ENCODE measurements around the gene SMOC1. TPM values are rescaled to one million over a fixed set of nuclear protein-coding genes. Genes with fewer than 3 reads are reported as not detected.

Gene SMOC1
- not detected for total RNA-seq (2013)
- polyA plus RNA-seq, result not detected
- not detected in 2 replicates for polyA minus RNA-seq
- 0 to 2.6 (median 0.12) reads per million in 11 experiments for total RNA-seq

DNA sequence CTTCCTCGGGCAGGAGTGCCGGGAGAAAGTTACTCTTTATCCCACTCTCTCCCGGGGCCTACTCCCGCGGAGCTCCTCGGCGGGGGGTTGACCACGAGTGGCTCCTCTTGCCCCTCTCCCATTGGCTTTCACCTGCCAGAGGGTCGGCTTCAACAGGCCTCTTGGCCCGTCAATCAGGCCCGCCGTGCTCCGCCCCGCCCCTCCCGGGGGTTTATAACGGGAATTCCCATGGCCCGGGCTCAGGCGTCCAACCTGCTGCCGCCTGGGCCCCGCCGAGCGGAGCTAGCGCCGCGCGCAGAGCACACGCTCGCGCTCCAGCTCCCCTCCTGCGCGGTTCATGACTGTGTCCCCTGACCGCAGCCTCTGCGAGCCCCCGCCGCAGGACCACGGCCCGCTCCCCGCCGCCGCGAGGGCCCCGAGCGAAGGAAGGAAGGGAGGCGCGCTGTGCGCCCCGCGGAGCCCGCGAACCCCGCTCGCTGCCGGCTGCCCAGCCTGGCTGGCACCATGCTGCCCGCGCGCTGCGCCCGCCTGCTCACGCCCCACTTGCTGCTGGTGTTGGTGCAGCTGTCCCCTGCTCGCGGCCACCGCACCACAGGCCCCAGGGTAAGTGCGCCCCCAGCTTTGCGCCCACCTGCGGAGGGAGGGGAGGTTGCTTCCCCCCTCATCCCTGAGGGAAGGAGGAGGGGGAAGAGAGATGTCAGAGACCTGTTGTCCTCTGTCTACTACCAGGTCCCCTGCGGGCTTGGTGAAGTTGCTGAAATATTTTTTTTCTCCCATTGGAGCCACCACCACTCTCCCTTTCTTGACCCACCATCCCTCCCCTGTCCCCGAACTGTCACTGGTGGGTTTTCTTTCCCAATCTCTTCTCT, at the start of gene SMOC1:
SMOC1 (plus strand) TSS at position 242 of the 869 bp plus-strand sequence; CDS start at position 505, 263 bp downstream.
- no peak within 1 kb of the TSS for H3K4me3 ChIP-seq (replicated peaks in 1 of 3; ENCODE audit: low read depth in 2 of 3, low read length in 3 of 3)
- H3K27ac Mint-ChIP-seq, result no peak within 1 kb of the TSS
- peaks cover 45 to 59% (median 56%) of the 10 kb centered on the region in 3 donors for H3K27me3 Mint-ChIP-seq (ENCODE audit: low read depth in 3 of 3)
- no peaks in the 10 kb centered on the region for H3K4me1 Mint-ChIP-seq
- peaks cover 29 to 57% of the 10 kb centered on the region in 2 donors for H3K27me3 ChIP-seq (ENCODE audit: control insufficient read depth in 2 of 2, insufficient read depth in 2 of 2, low read length in 2 of 2)
- H3K4me3 Mint-ChIP-seq, result peak within 1 kb of the TSS in 1 of 2 donors; percentile 76
- H3K4me2 ChIP-seq (replicated peaks; ENCODE audit: extremely low read depth, low read length, poor library complexity, severe bottlenecking), result no peak within 1 kb of the TSS
- WGBS (ENCODE audit: insufficient coverage), result under 1% methylated on average over 63 of the region's 67 CpGs
- no peak within 1 kb of the TSS for H3K27ac ChIP-seq (ENCODE audit: low read depth in 1 of 2, low read length in 2 of 2)
- no peak for DNase-seq
- no peaks in the 10 kb centered on the region for H3K36me3 Mint-ChIP-seq
- no peaks in the 10 kb centered on the region for H4K20me1 ChIP-seq (ENCODE audit: insufficient read depth, low read length)
- H3K9ac ChIP-seq (ENCODE audit: insufficient read depth, low read length, poor library complexity, severe bottlenecking), result no peak within 1 kb of the TSS
- intact Hi-C loops (cut with micrococcal nuclease), result no loop called here
- H3K79me2 ChIP-seq (ENCODE audit: insufficient read depth, low read length), result no peaks in the 10 kb centered on the region
- H2AFZ ChIP-seq (ENCODE audit: insufficient read depth, low read depth, low read length, poor library complexity, severe bottlenecking), result no peak within 1 kb of the TSS
- peaks cover 0 to under 1% (median 0%) of the 10 kb centered on the region in 7 donors for H3K9me3 Mint-ChIP-seq
- H3K36me3 ChIP-seq (replicated peaks in 1 of 2; ENCODE audit: control insufficient read depth in 1 of 2, insufficient read depth in 2 of 2, low read length in 2 of 2), result no peaks in the 10 kb centered on the region
- H3K9me3 ChIP-seq (replicated peaks in 1 of 2; ENCODE audit: control insufficient read depth in 1 of 2, insufficient read depth in 1 of 2, low read length in 2 of 2), result no peaks in the 10 kb centered on the region
- no peaks in the 10 kb centered on the region for H3K4me1 ChIP-seq (ENCODE audit: control insufficient read depth in 1 of 2, insufficient read depth in 2 of 2, low read length in 2 of 2)
- no peak for TF ChIP-seq CTCF (IDR thresholded peaks at IDR 0.05)

DNA sequence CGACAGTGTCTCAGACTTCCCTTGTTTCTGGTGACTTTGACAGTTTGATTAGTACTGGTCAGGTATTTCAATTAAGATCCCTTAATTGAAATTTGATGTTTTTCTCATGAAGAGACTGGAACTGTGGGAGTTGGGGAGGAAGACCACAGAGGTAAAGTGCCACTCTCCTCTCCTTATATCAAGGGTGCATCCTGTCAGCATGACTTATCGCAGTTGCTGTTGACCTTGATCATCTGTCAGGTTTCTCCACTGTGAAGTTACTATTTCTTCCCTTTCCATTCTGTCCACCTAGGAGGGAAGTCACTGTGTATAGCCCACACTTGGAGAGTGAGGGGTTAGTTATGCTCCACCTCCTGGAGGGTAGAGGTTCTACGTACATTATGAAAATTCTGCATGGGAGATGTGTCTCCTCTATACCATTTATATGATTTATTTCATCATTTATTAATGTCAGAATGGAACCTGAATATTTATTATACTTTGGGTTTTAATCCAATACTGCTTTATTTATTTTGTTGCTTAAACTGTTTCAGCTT, 40.3 kb upstream of the SMOC1 start:
- no peaks in the 10 kb centered on the region for H4K20me1 ChIP-seq (ENCODE audit: insufficient read depth, low read length)
- H3K4me3 ChIP-seq (replicated peaks in 1 of 3; ENCODE audit: low read depth in 2 of 3, low read length in 3 of 3), result no peak overlapping the region
- no peak overlapping the region for H3K4me2 ChIP-seq (replicated peaks; ENCODE audit: extremely low read depth, low read length, poor library complexity, severe bottlenecking)
- H3K79me2 ChIP-seq (ENCODE audit: insufficient read depth, low read length), result no peaks in the 10 kb centered on the region
- Mint-ChIP-seq H3K36me3 (no peaks in the 10 kb centered on the region), H3K4me1 (no peaks in the 10 kb centered on the region), H3K4me3 (no peak overlapping the region), H3K27ac (no peak overlapping the region), H3K27me3 (ENCODE audit: low read depth in 3 of 3) (peaks cover 6 to 17% (median 8%) of the 10 kb centered on the region in 3 donors), H3K9me3 (no peaks in the 10 kb centered on the region)
- TF ChIP-seq CTCF (IDR thresholded peaks at IDR 0.05), result no peak
- peaks cover 0 to 5% of the 10 kb centered on the region in 2 donors for H3K27me3 ChIP-seq (ENCODE audit: control insufficient read depth in 2 of 2, insufficient read depth in 2 of 2, low read length in 2 of 2)
- no peak overlapping the region for H3K9ac ChIP-seq (ENCODE audit: insufficient read depth, low read length, poor library complexity, severe bottlenecking)
- H3K27ac ChIP-seq (ENCODE audit: low read depth in 1 of 2, low read length in 2 of 2), result no peak overlapping the region
- H2AFZ ChIP-seq (ENCODE audit: insufficient read depth, low read depth, low read length, poor library complexity, severe bottlenecking), result no peak overlapping the region
- no peak for DNase-seq
- no peaks in the 10 kb centered on the region for H3K36me3 ChIP-seq (replicated peaks in 1 of 2; ENCODE audit: control insufficient read depth in 1 of 2, insufficient read depth in 2 of 2, low read length in 2 of 2)
- intact Hi-C loops (cut with micrococcal nuclease), result no loop called here
- 0% methylated on average over 1 of the region's 3 CpGs for WGBS (ENCODE audit: insufficient coverage)
- no peaks in the 10 kb centered on the region for H3K9me3 ChIP-seq (replicated peaks in 1 of 2; ENCODE audit: control insufficient read depth in 1 of 2, insufficient read depth in 1 of 2, low read length in 2 of 2)
- no peaks in the 10 kb centered on the region for H3K4me1 ChIP-seq (ENCODE audit: control insufficient read depth in 1 of 2, insufficient read depth in 2 of 2, low read length in 2 of 2)
